GM15510 (cell line): Measurements from ENCODE around the gene MYO18B.

Experiments
- POLR2A ChIP-seq: IDR thresholded peaks from 3 replicates; pipeline ENCODE4 v1.6.1; 2011; ENCODE audit warnings: borderline replicate concordance; ENCODE audit not compliant: insufficient read length; ENCODE audit errors: extremely low read depth

MYO18B gene

DNA sequence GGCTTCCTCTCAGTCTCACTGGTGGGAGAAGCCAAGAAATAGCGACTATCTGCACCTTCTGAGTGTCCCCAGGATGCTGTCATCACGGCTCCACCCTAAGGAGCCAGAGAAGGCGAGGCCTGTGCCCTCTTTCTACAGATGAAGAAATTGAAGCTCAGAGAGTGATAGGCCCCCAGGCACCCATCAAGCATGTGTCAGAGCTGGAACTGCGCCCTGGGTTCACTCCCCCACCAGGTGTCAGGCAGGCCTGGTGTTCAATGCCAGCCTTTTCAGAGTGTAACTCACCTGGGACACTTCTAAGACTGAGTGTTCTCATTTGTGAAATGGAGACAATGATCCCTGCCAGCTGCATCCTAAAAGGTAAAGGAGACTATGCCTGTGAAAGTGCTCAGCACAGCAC is 299.9 kb downstream of the MYO18B start:
- no peak for TF ChIP-seq POLR2A

DNA sequence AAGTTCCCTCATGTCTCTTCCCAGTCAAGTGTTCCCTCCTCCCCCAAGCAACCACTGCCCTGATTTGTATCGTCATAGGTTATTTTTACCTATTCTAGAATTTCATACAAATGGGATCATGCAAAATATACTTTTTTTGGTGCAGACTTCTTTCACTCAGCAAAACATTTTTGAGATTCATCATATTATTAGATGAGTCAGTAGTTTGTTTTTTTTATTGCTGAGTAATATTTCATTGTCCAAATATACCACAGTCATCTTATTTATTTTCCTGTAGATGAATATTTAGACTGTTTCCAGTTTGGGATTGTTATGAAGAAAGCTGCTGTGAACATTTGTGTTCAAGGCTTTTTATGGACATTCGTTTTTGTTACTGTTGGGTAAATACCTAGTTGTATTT is 301.0 kb downstream of the MYO18B start:
- TF ChIP-seq POLR2A: no peak

DNA sequence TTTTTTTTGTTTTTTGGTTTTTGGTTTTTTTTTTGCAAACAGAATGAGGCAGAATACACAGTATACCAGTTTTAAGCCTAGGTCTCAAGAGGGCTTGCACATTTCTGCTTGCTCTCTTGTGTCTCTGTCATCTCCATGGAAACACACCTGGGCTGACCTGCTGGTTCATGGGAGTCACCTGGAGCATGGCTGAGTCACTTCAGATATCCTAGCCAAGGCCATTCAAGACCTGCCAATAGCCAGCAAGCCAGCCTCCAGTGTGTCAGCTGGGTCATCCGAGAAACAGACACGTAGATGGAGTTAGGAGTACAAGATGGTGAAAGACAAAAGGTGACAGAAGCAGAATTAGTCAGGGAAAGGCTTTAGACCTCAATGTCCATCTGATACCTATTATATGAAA is 303.1 kb downstream of the MYO18B start:
- no peak for TF ChIP-seq POLR2A

DNA sequence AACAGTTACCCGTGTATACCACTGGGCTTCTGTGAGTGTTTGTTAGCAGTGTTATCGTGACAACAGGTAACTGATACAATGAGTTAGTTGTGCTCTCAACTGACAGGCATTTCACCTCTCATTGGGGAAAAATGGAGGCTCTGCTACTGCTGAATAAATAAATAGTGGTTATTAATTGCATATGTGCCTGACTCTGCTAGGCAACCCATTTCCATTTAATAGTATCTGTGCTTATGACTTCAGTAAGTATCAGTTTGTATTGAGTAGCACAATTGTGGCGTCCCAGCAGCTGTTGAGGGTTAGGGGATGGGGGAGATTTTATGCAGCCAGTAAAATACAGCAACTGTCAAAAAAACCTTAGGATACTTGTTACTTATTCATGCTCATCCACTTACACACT is 303.9 kb downstream of the MYO18B start:
- TF ChIP-seq POLR2A: no peak

DNA sequence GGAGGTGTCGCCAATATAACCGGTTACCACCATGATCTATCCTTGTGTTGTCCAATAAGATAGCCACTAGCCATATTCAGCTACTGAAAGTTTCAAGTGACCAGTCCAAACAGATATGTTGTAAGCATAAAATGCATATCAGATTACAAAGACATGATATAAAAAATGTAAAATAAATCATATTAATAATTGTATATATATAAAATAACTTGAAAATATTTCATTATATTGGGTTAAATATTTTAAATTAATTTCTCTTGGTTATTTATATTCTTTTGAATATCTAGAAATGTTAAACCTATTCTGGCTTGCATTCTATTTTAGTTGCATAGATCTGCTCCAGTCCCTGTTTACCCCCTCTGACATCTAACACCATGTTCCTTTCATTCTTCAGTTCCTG is 305.5 kb downstream of the MYO18B start:
- TF ChIP-seq POLR2A: no peak

DNA sequence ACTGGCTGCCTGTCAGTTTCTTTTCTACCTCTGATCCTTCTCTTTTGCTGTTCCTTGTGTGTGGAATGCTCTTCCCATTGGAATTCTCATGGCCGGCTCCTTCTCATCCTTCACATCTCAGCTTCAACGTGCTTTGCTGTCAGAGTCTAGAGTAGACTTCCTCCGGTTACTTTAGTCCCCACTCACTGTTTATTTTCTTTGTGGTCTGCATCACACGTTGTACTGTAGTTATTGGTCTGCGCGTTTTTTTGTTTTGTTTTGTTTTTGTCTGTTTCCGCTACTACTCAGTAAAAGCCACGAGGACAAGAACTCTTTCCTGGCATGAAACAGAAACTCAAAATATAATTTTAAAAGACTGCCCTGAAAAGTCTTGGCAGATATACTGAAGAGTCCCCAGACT is 305.9 kb downstream of the MYO18B start:
- no peak for TF ChIP-seq POLR2A

DNA sequence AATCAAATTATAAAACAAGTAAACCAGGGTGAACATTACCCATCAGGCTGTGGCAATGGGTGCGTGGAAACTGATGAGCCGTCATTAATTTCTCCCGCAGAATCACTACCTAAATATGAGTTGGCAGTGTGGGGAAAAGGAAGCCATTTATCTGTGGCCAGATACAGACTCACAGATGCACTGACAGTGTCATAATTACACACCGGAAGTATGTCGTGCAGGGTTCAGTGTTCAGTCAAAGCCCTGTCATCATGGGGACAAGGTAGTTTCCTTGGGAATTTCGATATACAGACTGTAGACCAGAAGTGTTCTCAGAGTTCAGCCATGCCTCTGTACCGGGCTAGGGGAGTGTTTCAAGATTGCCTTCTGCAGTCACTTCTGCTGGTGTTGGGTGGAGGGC is 308.1 kb downstream of the MYO18B start:
- TF ChIP-seq POLR2A: no peak

DNA sequence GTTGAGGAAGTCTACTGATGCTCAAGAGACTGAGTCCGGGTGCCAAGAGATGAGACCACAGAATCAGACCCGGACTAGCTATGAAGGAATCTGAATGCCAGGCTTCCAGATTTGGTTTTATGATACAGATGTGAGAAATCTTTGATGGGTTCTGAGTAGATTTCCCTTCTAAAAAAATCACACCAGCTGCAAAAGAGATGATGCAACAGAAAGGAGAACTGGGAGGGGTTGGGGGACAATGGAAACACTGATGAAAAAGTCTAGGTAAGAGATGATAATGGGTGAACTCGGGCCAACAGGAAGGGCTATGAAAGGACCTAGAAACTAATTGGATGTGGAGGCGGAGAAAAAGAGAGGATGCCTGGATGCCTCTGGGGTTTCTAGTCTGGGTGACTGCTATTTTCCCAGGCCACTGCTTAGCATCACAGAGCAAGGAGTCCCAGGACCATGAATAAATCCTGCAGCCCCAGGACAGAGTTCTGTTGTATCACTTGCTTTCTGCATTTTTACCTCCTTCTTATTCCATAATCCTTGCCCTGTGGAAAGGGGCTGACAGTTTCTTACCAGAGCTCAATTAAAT is 311.8 kb downstream of the MYO18B start:
- TF ChIP-seq POLR2A: no peak

DNA sequence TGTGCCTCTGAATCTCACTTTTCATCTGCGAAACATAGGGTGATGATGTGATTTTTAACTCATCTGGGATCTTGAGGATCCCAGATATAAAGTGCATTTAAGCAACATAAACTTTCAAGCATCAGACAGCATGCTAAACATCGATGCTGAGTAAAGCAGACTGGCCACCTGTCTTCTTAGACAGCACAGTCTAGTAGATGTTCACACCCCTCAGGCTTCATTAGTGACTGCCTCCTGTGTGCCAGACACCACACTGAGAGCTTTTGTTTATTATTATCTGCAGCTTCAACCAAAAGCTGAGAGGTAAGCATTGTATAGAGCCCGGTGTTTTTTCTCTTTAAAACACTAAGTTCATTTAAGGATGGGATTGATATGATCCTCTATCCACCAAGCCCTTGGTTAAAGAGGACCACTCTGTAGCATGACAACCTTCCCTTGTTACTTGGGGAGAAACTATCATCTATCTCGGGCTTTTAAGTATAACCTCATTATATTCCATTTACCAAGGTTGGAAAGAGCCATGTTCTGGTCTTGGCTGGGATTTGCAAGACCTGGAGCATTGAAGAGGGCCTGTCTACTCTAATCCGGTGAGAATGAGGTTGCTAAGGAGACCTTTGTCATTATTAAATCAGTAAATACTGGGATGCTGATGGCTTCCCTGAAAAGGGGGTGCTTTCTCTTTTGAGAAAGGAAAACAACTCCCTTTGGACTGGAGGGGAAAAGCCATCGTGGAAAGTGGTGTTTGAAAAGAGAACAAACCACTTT is 313.0 kb downstream of the MYO18B start:
- TF ChIP-seq POLR2A: no peak

DNA sequence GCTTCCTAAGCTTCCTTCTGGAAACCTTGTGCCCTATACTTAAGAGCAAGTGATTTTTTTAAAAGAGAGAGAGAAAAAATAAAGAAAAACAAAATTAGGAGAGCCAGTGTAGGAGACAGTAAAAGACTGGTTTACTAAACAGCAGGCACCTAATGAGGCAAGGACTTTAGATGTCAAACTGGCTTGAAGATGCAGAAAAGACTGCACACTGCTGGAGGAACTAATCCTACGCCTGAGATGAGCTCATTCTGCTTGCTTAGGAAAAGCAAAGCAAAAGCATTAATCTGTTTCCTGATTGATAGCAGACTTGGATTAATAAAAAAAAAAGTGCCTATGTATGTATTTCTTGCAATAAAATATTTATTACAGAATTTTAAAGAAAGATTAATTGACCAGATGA is 313.7 kb downstream of the MYO18B start:
- no peak for TF ChIP-seq POLR2A

DNA sequence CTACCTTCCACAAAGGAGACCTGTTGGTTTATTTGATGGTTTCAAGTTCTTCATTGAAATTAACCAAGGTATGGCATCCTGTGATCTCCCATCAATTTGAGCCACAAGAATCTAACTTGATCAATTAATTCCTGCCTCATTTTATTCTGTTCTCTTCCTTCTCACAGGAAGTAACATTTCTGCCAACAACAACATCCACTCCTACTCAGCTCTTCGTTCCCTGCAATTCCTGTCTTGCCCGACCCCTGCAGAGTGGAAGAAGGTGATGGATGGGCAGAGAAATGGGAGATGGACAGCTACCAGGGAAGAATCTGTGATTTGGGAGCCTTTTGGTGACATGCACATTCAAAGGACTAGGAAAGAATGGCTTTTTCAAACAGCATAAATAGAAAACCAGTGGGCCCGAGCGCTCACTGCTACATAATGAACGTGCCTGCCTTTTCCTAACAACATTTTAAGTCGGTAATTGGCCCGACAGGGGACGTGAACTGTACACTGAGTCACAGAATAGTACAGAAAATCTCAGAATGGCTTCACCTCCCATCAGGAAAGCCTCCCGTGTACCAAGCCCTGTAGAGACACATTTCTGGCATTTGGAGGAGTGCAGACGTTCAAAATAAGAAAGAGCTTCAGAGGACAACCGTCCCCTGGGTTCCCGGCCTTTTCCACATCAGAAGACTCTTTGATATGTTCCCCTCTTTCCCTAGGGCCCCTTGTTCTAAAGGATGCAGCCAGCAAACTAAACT is 314.6 kb downstream of the MYO18B start:
- TF ChIP-seq POLR2A: no peak

DNA sequence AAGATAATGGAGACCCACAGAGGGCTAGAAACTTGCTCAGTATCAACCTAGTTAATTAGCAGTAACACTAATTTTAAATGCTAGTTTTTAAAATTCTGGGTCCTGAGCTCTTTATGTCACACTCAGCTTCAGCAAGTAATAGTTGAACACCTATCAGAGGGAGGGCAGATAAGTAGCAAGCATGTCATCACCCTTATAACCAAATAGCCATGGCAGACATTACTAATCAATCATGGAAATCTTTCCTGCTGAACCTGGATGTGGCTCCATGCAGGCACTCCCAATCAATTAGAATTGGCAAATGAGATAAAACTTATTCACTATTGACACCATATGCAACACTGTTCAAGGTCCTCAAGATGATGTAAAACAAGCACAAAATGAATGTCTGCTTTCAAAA is 315.7 kb downstream of the MYO18B start:
- no peak for TF ChIP-seq POLR2A

DNA sequence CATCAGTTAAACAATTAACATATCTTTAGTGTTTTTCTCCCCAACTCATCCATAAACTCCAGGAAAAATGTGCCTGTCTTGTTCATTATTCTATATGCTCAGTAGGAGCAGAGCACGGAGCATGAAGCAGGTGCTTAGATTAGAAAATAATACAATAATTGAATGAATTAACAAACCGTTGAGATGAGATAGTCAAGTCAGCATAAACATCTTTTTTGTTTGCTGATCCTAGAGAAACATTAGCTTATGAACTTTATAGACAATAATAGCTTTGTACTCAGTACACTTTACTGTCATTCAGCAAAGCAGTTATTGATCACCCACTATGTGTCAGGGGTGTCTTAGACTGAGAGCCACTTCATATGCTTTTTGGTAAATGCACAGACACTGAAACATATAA is 322.1 kb downstream of the MYO18B start:
- no peak for TF ChIP-seq POLR2A

DNA sequence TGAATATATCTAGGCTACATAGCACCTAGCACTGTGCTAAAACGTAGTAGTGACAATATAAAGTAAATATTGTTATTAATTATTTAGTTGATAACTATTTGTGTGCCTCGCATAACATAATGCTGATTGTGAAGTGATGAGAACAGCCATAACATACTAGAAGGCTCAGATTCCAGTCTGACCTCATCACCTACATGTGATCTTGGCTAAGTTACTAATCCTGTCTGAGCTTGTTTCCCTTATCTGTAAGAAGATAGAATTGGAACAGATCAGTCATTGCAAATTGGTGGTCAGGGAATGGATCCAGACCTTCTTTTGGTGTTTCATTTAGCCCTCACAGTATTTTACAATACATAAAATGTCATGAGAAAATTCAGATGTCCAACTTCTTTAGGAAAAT is 323.9 kb downstream of the MYO18B start:
- TF ChIP-seq POLR2A: no peak

DNA sequence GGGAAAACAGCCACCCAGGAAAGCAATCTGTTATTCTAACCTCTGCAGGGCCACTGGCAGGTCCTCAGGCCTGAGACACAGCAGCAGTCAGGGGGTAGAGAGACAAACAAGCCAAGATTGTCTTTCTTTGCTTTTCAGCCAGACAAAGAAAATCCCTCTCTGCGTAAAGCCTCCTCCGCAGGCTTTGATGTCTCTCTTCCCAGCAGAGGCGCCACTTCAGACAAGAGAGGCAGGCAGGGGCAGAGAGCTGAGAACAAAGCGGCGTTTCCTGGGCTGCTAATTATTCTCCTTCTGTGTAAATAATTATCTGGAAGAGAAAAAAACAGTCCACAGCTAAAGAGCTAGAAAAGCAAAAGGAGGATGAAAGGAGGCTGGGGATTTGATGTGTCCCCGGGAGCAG is 324.5 kb downstream of the MYO18B start:
- no peak for TF ChIP-seq POLR2A

DNA sequence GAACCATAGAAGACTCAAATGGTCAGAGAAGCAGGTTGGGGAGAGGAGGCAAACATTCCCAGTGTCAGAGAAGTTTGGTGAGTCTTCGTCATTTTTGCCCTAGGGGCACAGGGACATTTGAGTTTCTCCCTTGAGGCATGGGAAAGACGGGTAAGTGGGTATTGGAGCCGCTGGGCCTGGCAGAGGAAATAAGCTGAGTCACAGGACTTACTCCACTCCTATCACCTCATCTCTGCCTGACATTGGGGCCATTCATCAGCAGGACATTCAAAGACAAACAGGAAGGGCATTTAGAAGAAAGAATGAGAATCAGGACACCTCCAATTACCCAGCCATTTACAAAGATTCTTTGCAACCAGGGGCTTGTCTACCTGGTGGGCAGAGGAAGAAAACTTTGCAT is 326.6 kb downstream of the MYO18B start:
- no peak for TF ChIP-seq POLR2A
